ENCODE measurements around the gene ZSWIM6.

ZSWIM6 gene

DNA sequence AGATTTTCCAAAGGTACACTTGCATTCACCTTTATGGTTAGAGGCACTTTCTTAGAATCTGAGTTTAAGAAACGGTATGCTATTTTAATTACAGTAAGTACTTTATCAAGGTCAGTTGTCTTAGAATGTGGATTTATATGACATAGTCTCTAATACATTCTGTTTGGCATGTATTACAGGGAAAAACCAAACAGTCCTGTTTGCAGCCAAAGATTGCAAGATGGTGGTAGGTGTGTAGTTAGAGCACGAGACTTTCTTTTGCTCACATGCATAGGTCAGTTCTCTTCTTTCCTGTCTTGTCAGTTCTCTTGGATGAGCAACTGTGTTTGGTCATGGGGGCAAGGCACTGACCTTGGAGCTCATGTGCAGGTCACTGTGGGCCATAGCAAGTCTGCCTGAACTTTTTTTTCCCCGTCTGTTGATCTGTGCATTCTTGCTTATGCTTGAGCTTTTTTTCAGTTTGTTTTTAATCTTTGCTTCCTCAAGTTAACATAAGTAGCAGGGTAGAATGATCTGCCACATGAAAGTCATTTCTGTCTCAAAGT, 20.6 kb downstream of the ZSWIM6 start:
- no peak overlapping the region for H3K27ac Mint-ChIP-seq
- H3K4me3 Mint-ChIP-seq: no peak overlapping the region
- H3K36me3 Mint-ChIP-seq (ENCODE audit: low read depth): no peaks in the 10 kb centered on the region
- no peaks in the 10 kb centered on the region for H3K27me3 Mint-ChIP-seq (ENCODE audit: low read depth)
- H3K4me1 Mint-ChIP-seq (ENCODE audit: low read depth): no peaks in the 10 kb centered on the region
- peaks cover 6% of the 10 kb centered on the region for H3K9me3 Mint-ChIP-seq

DNA sequence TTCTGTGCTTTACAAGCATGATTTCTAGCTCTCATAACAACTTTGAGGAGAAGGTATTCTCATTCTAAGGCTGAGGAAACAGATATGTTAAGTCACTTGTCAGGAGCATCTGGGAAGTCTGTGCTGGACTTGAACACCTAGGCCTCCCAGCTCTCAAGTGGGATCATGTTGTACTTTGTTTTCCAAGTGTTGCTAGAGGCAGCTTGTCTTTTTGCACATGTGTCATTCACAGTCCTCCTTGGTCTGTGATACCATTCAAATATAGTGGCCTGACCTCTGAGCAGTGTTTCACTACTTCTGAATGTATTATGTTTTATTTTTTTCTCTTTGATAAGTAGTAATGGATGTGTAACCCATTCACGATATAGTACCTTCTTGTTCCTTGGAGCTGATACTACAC, 21.2 kb downstream of the ZSWIM6 start:
- Mint-ChIP-seq H3K4me3 (no peak overlapping the region), H3K9me3 (peaks cover 11% of the 10 kb centered on the region), H3K4me1 (ENCODE audit: low read depth) (no peaks in the 10 kb centered on the region), H3K27ac (no peak overlapping the region), H3K27me3 (ENCODE audit: low read depth) (no peaks in the 10 kb centered on the region), H3K36me3 (ENCODE audit: low read depth) (peaks cover 2% of the 10 kb centered on the region)

DNA sequence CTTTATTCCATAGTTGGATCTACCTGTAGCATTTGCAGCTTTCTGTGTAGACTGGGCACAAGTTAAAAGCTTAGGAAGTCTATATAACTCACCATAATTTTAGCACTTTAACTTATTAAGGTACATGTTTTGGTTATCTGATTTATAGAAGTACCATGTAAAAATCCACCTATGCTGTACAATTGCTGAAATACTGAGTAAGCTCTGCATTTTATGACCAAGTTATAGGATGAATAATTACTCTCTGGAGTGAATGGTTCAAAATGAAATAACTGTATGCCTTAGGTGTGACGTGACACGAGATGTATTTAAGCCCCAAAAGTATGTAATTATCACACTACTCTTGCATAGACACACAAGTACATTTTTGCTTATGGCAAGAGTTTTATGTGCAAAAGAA, 22.1 kb downstream of the ZSWIM6 start:
- no peak overlapping the region for H3K27ac Mint-ChIP-seq
- H3K9me3 Mint-ChIP-seq: peaks cover 11% of the 10 kb centered on the region
- no peaks in the 10 kb centered on the region for H3K27me3 Mint-ChIP-seq (ENCODE audit: low read depth)
- H3K36me3 Mint-ChIP-seq (ENCODE audit: low read depth): peaks cover 2% of the 10 kb centered on the region
- H3K4me1 Mint-ChIP-seq (ENCODE audit: low read depth): no peaks in the 10 kb centered on the region
- H3K4me3 Mint-ChIP-seq: no peak overlapping the region

DNA sequence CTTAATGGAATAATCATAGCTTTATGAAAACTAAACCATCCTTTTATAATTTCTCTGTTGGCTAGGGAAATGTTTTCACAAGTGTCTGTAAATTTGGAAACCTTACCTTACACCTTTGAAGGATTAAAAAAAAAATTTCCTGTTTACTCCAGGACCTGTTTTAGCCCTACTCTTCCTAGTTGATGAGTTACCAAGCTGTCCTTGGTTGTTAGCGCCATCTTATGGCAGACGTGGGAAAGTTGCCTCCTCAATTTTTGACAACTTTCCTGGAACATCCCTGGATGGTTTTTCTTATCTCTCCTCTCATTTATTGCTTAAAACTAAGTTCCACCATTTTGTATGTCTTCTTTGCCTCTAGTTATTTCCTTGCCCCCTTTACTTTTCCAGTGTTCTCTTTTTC, 25.7 kb downstream of the ZSWIM6 start:
- no peaks in the 10 kb centered on the region for H3K27me3 Mint-ChIP-seq (ENCODE audit: low read depth)
- H3K4me1 Mint-ChIP-seq (ENCODE audit: low read depth): no peaks in the 10 kb centered on the region
- peaks cover 11% of the 10 kb centered on the region for H3K9me3 Mint-ChIP-seq
- H3K27ac Mint-ChIP-seq: no peak overlapping the region
- H3K36me3 Mint-ChIP-seq (ENCODE audit: low read depth): peaks cover 2% of the 10 kb centered on the region
- H3K4me3 Mint-ChIP-seq: no peak overlapping the region

DNA sequence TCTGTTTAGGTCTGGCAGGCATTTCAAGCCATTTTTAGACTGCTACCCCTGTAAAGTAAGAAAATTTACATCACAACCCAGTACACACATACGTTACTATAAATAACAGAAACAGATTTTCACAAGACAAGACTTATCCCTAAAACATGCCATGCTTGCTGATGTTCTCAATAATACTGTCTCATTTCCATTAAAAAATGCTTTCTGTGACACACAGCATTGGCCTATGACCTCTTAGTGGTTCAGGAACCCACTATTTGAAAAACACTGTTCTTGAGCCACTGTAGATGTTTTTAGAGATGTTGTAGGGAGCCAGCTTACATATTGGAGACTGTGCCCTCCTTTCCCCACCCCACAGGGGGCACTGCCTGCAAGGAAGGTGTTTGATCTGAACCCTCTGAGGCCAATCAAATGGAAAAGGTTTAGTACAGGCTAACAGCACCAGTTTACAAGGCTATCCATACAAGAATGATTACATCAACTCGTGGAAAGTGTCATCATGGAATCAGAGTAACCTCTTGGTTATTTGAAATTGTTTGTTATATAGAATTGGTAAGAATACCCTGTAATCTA, 30.8 kb downstream of the ZSWIM6 start:
- peaks cover 2% of the 10 kb centered on the region for H3K36me3 Mint-ChIP-seq (ENCODE audit: low read depth)
- H3K4me1 Mint-ChIP-seq (ENCODE audit: low read depth): no peaks in the 10 kb centered on the region
- H3K27ac Mint-ChIP-seq: no peak overlapping the region
- H3K27me3 Mint-ChIP-seq (ENCODE audit: low read depth): no peaks in the 10 kb centered on the region
- H3K4me3 Mint-ChIP-seq: no peak overlapping the region
- H3K9me3 Mint-ChIP-seq: peaks cover 3% of the 10 kb centered on the region

DNA sequence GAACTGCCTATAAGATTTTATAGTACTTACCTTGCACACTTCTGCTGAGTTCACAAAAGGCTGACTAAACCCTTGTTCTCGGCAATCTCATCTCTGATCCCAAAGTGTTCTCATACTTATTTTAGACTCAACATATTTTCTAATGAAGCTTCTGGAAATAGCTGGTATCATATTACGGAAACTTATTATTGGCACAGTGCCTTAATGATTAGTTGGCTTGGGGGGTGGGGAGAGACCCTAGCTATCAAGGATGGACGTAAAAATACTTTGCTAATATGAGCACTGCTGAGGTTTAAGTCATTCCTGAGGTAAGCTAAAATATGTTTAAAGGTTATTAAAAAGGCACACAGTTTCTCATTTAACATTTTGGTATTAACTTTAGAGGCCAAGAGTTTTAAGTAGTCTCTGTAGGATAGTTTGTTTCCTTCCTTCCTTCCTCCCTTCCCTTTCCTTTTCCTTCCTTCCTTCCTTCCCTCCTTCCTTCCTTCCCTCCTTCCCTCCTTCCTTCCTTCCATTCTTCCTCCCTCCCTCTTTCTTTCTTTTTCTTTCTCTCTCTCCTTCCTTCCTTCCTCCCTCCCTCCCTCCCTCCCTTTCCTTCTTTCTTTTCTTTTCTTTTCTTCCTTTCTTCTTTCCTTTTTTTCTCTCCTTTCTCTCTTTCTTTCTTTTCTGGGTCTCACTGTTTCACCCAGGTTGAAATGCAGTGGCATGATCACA, 31.5 kb downstream of the ZSWIM6 start:
- Mint-ChIP-seq H3K4me3 (no peak overlapping the region), H3K27me3 (ENCODE audit: low read depth) (no peaks in the 10 kb centered on the region), H3K27ac (no peak overlapping the region), H3K9me3 (no peaks in the 10 kb centered on the region), H3K4me1 (ENCODE audit: low read depth) (no peaks in the 10 kb centered on the region), H3K36me3 (ENCODE audit: low read depth) (no peaks in the 10 kb centered on the region)

DNA sequence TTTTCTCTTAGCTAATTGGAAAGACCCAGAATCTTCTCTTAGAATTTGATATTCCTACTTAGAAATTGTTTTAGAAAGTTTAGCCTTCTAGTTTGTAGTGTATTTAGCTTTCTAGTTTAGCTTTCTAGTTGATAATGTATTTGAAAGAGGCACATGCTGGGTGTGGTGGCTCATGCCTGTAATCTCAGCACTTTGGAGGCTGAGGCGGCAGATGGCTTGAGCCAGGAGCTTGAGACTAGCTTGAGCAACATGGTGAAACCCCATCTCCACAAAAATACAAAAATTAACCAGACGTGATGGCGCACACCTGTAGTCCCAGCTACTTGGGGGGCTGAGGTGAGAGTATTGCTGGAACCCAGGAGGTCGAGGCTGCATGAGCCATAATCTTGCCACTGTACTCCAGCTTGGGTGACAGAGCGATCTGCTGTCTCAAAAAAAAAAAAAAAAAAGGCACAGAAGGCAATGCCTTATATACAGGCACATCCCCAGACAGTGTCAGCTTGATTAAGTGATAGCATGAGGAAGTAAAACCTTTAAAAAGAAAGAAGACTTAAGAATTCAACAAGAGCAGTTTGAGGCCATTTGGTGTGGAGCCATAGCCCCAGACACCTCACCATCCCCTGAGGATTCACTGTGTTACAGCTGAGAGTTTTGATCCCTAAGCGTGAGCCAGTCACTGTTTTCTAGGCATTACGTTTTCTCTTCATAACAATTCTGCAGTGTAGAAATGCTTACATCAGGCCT, 34.6 kb downstream of the ZSWIM6 start:
- Mint-ChIP-seq H3K4me1 (ENCODE audit: low read depth) (no peaks in the 10 kb centered on the region), H3K36me3 (ENCODE audit: low read depth) (no peaks in the 10 kb centered on the region), H3K27me3 (ENCODE audit: low read depth) (no peaks in the 10 kb centered on the region), H3K4me3 (no peak overlapping the region), H3K27ac (no peak overlapping the region), H3K9me3 (no peaks in the 10 kb centered on the region)

DNA sequence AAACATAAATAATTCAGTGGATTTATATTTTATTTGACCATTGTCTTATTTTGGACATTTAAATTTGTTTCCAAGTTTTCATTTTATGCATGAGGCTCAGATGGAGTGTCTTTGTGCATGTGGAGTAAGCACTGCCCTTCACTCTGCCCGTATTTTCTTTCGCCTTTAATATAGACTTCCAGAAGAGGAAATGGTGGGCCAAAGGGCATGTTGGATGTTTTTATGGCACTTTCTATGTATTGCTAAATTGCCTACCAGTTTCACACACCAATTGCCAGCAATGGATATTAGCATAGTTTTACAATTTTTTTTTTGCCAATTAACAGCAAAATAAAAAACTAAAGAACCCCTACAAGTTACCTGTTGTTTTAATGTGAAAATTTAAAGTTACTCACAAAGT, 38.4 kb downstream of the ZSWIM6 start:
- peaks cover 3% of the 10 kb centered on the region for H3K9me3 Mint-ChIP-seq
- H3K27ac Mint-ChIP-seq: no peak overlapping the region
- H3K4me3 Mint-ChIP-seq: no peak overlapping the region
- H3K4me1 Mint-ChIP-seq (ENCODE audit: low read depth): no peaks in the 10 kb centered on the region
- H3K36me3 Mint-ChIP-seq (ENCODE audit: low read depth): no peaks in the 10 kb centered on the region
- no peaks in the 10 kb centered on the region for H3K27me3 Mint-ChIP-seq (ENCODE audit: low read depth)

DNA sequence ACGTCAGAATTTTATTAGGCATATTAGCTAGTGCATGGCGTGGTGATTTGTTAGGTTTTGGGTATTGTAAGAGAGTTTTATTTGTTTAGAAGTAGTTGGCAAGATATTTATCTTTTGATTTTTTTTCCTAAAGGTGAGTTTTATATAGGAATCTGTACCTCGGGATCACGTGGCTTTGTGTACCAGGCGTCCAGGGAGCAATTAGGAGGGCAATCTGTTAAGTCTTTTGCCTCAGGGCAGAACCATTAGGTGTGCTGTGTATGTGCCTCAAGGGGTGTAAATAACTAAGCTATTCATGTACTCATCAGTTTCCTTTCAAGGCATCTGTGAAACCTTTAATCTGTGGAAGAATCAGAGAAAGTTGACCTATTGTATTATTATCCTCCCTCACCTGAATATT, 39.4 kb downstream of the ZSWIM6 start:
- Mint-ChIP-seq H3K36me3 (ENCODE audit: low read depth) (no peaks in the 10 kb centered on the region), H3K27me3 (ENCODE audit: low read depth) (no peaks in the 10 kb centered on the region), H3K9me3 (peaks cover 3% of the 10 kb centered on the region), H3K27ac (no peak overlapping the region), H3K4me1 (ENCODE audit: low read depth) (no peaks in the 10 kb centered on the region), H3K4me3 (no peak overlapping the region)

DNA sequence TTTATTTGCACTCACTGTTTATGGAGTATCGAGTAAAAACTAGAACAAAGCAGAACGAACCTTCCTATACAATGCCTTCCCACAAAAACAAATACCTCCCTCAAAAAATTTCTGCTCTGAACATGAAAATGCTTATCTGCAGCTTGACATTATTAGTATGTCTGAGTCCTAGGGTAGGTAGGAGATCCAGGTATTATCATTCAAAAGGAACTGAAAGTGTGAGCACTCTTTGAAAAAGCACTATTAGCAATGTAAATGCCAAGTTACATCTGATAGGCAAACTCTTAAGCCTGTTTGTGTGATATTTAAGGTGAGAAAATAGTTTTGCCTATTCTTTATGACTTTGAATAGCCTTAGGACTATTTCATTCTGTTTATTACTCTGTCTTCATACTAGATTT, 47.6 kb downstream of the ZSWIM6 start:
- Mint-ChIP-seq H3K27me3 (ENCODE audit: low read depth) (no peaks in the 10 kb centered on the region), H3K4me3 (no peak overlapping the region), H3K4me1 (ENCODE audit: low read depth) (no peaks in the 10 kb centered on the region), H3K9me3 (peaks cover 3% of the 10 kb centered on the region), H3K27ac (no peak overlapping the region), H3K36me3 (ENCODE audit: low read depth) (no peaks in the 10 kb centered on the region)

DNA sequence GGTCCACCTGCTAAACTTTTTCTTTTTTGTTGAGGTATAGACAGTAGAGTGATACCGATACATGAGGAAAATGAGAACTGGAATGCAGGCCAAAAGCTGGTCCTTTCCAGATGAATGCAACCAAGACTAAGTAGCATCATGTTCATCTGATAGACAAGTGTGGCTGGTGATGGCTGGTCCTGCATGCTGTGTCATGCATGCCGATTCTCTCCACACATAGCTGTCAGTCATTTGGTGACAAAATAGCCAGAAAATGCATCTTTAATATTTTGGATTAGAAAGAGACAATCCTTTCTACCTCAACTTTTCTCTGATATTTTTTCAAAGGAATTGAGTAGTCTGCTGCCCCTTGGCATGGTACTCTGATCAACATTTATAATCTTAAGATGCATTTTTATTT, 49.9 kb downstream of the ZSWIM6 start:
- no peak overlapping the region for H3K4me3 Mint-ChIP-seq
- H3K9me3 Mint-ChIP-seq: no peaks in the 10 kb centered on the region
- H3K27me3 Mint-ChIP-seq (ENCODE audit: low read depth): no peaks in the 10 kb centered on the region
- no peaks in the 10 kb centered on the region for H3K36me3 Mint-ChIP-seq (ENCODE audit: low read depth)
- H3K4me1 Mint-ChIP-seq (ENCODE audit: low read depth): no peaks in the 10 kb centered on the region
- no peak overlapping the region for H3K27ac Mint-ChIP-seq

DNA sequence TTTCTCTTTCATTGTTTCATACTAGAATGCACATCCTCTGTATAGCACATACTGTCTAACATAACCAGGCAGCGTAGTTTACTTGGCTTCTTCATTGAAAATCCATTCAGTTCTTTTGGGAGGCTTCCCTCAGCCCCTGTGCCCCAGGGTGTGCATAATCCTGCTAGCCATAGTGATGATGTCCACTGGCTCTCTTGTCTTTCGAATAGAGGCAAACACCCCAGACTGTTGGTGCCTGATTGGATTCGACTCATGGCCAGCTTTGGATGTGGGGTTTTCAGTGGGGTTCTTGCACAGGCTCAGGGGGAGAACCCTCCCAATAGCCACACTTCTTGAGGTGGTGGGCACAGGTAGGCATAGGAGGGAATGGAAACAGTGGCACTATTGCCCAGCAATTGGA, 53.6 kb downstream of the ZSWIM6 start:
- no peak overlapping the region for H3K27ac Mint-ChIP-seq
- H3K4me3 Mint-ChIP-seq: no peak overlapping the region
- no peaks in the 10 kb centered on the region for H3K36me3 Mint-ChIP-seq (ENCODE audit: low read depth)
- H3K27me3 Mint-ChIP-seq (ENCODE audit: low read depth): no peaks in the 10 kb centered on the region
- no peaks in the 10 kb centered on the region for H3K9me3 Mint-ChIP-seq
- no peaks in the 10 kb centered on the region for H3K4me1 Mint-ChIP-seq (ENCODE audit: low read depth)

DNA sequence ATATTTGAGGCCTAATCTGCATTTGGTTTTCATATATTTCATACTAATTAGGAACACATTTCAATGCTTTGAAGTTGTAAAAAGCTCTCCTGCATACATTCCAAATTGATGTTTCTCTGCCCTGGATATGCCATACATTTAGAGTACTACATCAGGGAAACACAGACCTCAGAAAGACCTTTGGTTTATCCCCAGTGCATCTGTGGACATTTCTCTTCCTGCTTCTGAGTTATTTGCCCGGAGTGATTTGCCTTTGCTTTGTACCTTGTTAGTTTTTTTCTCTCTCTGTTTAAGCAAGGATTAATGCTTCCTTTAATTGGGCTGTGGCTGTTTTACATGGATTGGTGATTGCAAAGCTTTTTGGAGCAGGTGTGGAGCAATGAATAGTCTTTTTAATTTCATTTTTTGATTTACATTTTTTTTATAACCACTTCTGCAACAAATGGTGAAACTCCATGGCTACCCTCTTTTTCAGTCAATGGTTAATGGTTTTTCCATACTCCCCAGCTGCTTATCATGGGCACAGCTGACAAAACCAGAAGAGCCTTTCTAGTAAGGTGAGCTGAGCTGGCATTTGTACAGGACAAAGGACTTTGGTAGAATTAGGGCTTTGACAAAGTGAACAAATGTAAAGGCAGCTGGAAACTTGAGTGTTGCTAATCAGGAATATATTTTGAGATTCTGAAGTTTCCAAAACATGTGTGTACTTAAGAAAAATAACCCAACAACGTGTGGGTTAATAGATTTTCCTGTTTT, 54.2 kb downstream of the ZSWIM6 start:
- H3K27me3 Mint-ChIP-seq (ENCODE audit: low read depth): no peaks in the 10 kb centered on the region
- H3K9me3 Mint-ChIP-seq: no peaks in the 10 kb centered on the region
- no peak overlapping the region for H3K27ac Mint-ChIP-seq
- no peak overlapping the region for H3K4me3 Mint-ChIP-seq
- H3K4me1 Mint-ChIP-seq (ENCODE audit: low read depth): no peaks in the 10 kb centered on the region
- H3K36me3 Mint-ChIP-seq (ENCODE audit: low read depth): no peaks in the 10 kb centered on the region

DNA sequence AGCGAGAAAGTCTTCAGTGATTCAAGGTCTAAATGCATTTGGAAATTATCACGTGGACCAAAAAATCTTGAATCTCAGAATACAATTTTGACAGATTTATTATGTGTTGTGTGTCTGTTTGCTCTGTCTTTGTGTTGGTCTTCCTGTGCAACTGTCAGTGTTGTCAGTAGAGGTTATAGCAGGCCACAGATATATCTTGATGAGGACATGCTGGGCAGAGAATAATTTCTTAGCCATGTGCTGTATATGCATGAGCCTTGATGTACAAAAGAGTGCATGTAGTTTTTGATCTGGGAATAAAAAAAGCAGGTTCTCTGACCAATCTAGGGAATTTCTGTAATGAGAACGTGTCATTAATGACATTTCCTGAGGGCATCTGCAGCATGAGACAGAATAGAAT, 57.6 kb downstream of the ZSWIM6 start:
- H3K27ac Mint-ChIP-seq: no peak overlapping the region
- no peaks in the 10 kb centered on the region for H3K36me3 Mint-ChIP-seq (ENCODE audit: low read depth)
- H3K27me3 Mint-ChIP-seq (ENCODE audit: low read depth): no peaks in the 10 kb centered on the region
- no peaks in the 10 kb centered on the region for H3K9me3 Mint-ChIP-seq
- H3K4me1 Mint-ChIP-seq (ENCODE audit: low read depth): no peaks in the 10 kb centered on the region
- H3K4me3 Mint-ChIP-seq: no peak overlapping the region
